ENCODE measurements around the gene HOOK1. TPM values are rescaled to one million over a fixed set of nuclear protein-coding genes. Genes with fewer than 3 reads are reported as not detected.

HOOK1 gene
- total and polyA plus RNA-seq, 2 donors from 2014 or later = 9.4 to 55.4 TPM

- Histone ChIP-seq H3K27ac (ENCODE audit: low read depth in 2 of 2, low read length in 2 of 2) (peak overlapping the region in 1 of 2 donors; percentile 17), H3K4me3 (ENCODE audit: low read length in 3 of 3) (no peak overlapping the region), H3K9me3 (ENCODE audit: control insufficient read depth in 2 of 3, insufficient read depth in 1 of 3, low read length in 3 of 3) (no peaks in the 10 kb centered on the region), H3K27me3 (ENCODE audit: control insufficient read depth, insufficient read depth, low read length) (no peaks in the 10 kb centered on the region), H3K36me3 (ENCODE audit: control insufficient read depth in 2 of 3, insufficient read depth in 3 of 3, low read length in 3 of 3) (no peaks in the 10 kb centered on the region), H3K4me1 (ENCODE audit: control insufficient read depth in 2 of 3, insufficient read depth in 2 of 3, low read depth in 1 of 3, low read length in 3 of 3) (peaks cover 0 to 17% (median 0%) of the 10 kb centered on the region in 3 donors), H3K9ac (ENCODE audit: low read length in 3 of 3) (no peak overlapping the region)
- TF ChIP-seq CTCF (IDR thresholded peaks at IDR 0.05; ENCODE audit: borderline replicate concordance, extremely low read depth, insufficient read depth) = no peak
- peak; percentile 70 for FAIRE-seq
- intact Hi-C loops (cut with DNase I) = no loop called here
- peak in 1 of 5 donors; percentile 36 for DNase-seq
Measured at GRCh38 chr1:59819566-59820438, 5.1 kb downstream of the HOOK1 start.

- no peak for FAIRE-seq
- Histone ChIP-seq H3K4me3 (ENCODE audit: low read length in 3 of 3) (no peak overlapping the region), H3K9me3 (ENCODE audit: control insufficient read depth in 2 of 3, insufficient read depth in 1 of 3, low read length in 3 of 3) (no peaks in the 10 kb centered on the region), H3K4me1 (ENCODE audit: control insufficient read depth in 2 of 3, insufficient read depth in 2 of 3, low read depth in 1 of 3, low read length in 3 of 3) (peaks cover 0 to 5% (median 0%) of the 10 kb centered on the region in 3 donors), H3K36me3 (ENCODE audit: control insufficient read depth in 2 of 3, insufficient read depth in 3 of 3, low read length in 3 of 3) (no peaks in the 10 kb centered on the region), H3K27ac (ENCODE audit: low read depth in 2 of 2, low read length in 2 of 2) (no peak overlapping the region), H3K9ac (ENCODE audit: low read length in 3 of 3) (no peak overlapping the region), H3K27me3 (ENCODE audit: control insufficient read depth, insufficient read depth, low read length) (no peaks in the 10 kb centered on the region)
- intact Hi-C loops (cut with DNase I) = no loop called here
- no peak for TF ChIP-seq CTCF (IDR thresholded peaks at IDR 0.05; ENCODE audit: borderline replicate concordance, extremely low read depth, insufficient read depth)
- no peak for DNase-seq
Measured at GRCh38 chr1:59827055-59827643, 12.4 kb downstream of the HOOK1 start.

GRCh38 chr1:59828160-59828559 lies 13.4 kb downstream of the HOOK1 start:
- intact Hi-C loops (cut with DNase I) = no loop called here
- H3K4me3 ChIP-seq (ENCODE audit: low read length in 3 of 3) = no peak overlapping the region

More at GRCh38 chr1:59828160-59828559, 13.4 kb downstream of the HOOK1 start:
- H3K9ac ChIP-seq (ENCODE audit: low read length in 3 of 3) = no peak overlapping the region
- no peak for FAIRE-seq
- no peaks in the 10 kb centered on the region for H3K36me3 ChIP-seq (ENCODE audit: control insufficient read depth in 2 of 3, insufficient read depth in 3 of 3, low read length in 3 of 3)
- TF ChIP-seq CTCF (IDR thresholded peaks at IDR 0.05; ENCODE audit: borderline replicate concordance, extremely low read depth, insufficient read depth) = no peak
- peaks cover 0 to 5% (median 0%) of the 10 kb centered on the region in 3 donors for H3K4me1 ChIP-seq (ENCODE audit: control insufficient read depth in 2 of 3, insufficient read depth in 2 of 3, low read depth in 1 of 3, low read length in 3 of 3)
- no peaks in the 10 kb centered on the region for H3K9me3 ChIP-seq (ENCODE audit: control insufficient read depth in 2 of 3, insufficient read depth in 1 of 3, low read length in 3 of 3)
- H3K27me3 ChIP-seq (ENCODE audit: control insufficient read depth, insufficient read depth, low read length) = no peaks in the 10 kb centered on the region
- DNase-seq = no peak
- no peak overlapping the region for H3K27ac ChIP-seq (ENCODE audit: low read depth in 2 of 2, low read length in 2 of 2)

Measured in kidney (tissue), 14 donors.